BLaER1 (cell line): ENCODE data around the gene PAPSS1.
"Not testable (repeated sequence)": the region's sequence is repeated elsewhere in the genome, so short reads cannot be mapped to it uniquely, and the experiment has no call there.

Source experiments
- H3K27ac ChIP-seq: shearing (Covaris generic); formaldehyde crosslinking; 2 replicates; pipeline ENCODE4 v1.8.1; 2022
- H3K27me3 ChIP-seq: shearing (Covaris generic); formaldehyde crosslinking; 2 replicates; pipeline ENCODE4 v1.8.1; 2022
- H3K36me3 ChIP-seq: shearing (Covaris generic); formaldehyde crosslinking; 2 replicates; pipeline ENCODE4 v1.8.1; 2022
- H3K4me1 ChIP-seq: shearing (Covaris generic); formaldehyde crosslinking; 2 replicates; pipeline ENCODE4 v1.8.1; 2022
- H3K4me2 ChIP-seq: shearing (Covaris generic); formaldehyde crosslinking; 2 replicates; pipeline ENCODE4 v1.8.1; 2022
- H3K4me3 ChIP-seq: shearing (Covaris generic); formaldehyde crosslinking; 2 replicates; pipeline ENCODE4 v1.8.1; 2022
- H3K9ac ChIP-seq: shearing (Covaris generic); formaldehyde crosslinking; 2 replicates; pipeline ENCODE4 v1.8.1; 2022
- H3K9me3 ChIP-seq: shearing (Covaris generic); formaldehyde crosslinking; 2 replicates; pipeline ENCODE4 v1.8.1; 2022
- H4K20me1 ChIP-seq: shearing (Covaris generic); formaldehyde crosslinking; 2 replicates; pipeline ENCODE4 v1.8.1; 2022
- Cebpa-rat ChIP-seq: shearing (Covaris generic); IDR thresholded peaks from 2 replicates; pipeline ENCODE4 v1.8.1; 2022

The PAPSS1 gene

DNA sequence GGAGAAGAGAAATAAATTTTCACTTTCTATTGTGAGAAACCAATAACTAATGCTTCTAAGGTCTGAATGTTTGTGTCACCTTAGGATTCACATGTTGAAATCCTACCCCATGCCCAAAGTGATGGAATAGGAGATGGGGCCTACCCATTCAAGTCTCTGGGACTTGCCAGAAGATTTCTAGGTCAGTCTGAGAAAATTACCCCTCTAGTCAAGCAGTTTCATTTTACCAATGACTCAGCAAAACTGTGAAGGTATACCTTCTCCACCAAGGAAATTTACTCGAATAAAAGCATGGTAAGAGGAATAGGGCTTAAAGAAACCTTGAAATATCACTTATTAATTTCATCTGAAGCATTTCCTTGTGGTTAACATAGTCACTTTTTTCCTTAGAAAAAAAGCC is 23.5 kb upstream of the PAPSS1 start:
- no peak overlapping the region for H3K9ac ChIP-seq
- no peak overlapping the region for H3K27ac ChIP-seq
- peaks cover 3% of the 10 kb centered on the region; the same call in 1 of the 2 replicates for H3K9me3 ChIP-seq
- no peak overlapping the region for H3K4me3 ChIP-seq
- H4K20me1 ChIP-seq = no peaks in the 10 kb centered on the region
- TF ChIP-seq Cebpa-rat = no peak
- H3K4me1 ChIP-seq = no peaks in the 10 kb centered on the region
- H3K4me2 ChIP-seq = no peak overlapping the region
- no peaks in the 10 kb centered on the region for H3K36me3 ChIP-seq
- H3K27me3 ChIP-seq = no peaks in the 10 kb centered on the region

DNA sequence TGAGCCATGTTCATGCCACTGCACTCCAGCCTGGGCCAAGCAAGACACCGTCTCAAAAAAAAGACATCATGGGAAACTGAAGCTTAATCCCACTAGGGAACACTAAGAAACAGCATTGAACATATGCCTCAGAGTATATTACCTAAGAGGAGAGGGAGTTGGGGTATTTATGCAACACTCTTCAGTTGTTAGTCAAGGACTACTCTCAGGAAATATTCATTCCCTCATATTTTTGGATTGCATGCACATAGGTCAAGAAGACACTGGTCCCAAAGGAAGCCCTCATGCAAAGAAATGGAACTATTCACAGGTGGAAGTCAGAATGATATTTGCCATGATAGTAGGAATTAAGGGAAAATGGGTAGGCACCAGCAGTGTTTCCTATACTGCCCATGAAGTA is 22.8 kb upstream of the PAPSS1 start:
- Histone ChIP-seq H3K9ac (no peak overlapping the region), H3K27me3 (no peaks in the 10 kb centered on the region), H3K4me3 (no peak overlapping the region), H4K20me1 (no peaks in the 10 kb centered on the region), H3K4me1 (no peaks in the 10 kb centered on the region), H3K4me2 (no peak overlapping the region), H3K36me3 (no peaks in the 10 kb centered on the region), H3K27ac (no peak overlapping the region), H3K9me3 (peaks cover 3% of the 10 kb centered on the region; the same call in 1 of the 2 replicates)
- TF ChIP-seq Cebpa-rat = no peak

DNA sequence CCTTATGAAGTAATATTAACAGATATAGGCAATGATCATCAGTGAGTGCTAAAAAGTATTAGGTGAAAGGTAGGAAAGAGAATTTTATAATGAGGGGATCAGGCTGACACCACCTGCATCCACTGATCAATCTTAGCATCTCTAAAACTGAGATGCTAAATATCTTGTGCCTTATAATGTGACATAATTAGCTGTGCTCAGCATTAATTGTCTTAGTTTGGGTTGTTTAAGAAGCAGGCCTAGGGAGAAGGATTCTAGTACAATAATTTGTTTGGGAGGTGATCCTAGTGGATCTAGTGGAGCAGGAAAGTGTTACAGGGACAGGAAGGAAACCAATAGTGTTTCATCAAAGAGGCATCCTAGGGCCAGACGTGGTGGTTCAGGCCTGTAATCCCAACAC is 22.2 kb upstream of the PAPSS1 start:
- TF ChIP-seq Cebpa-rat = no peak
- H3K27me3 ChIP-seq = no peaks in the 10 kb centered on the region
- H3K4me1 ChIP-seq = no peaks in the 10 kb centered on the region
- H3K9me3 ChIP-seq = peaks cover 3% of the 10 kb centered on the region; the same call in 1 of the 2 replicates
- no peak overlapping the region for H3K4me3 ChIP-seq
- H3K27ac ChIP-seq = no peak overlapping the region
- no peaks in the 10 kb centered on the region for H3K36me3 ChIP-seq
- H4K20me1 ChIP-seq = no peaks in the 10 kb centered on the region
- H3K4me2 ChIP-seq = no peak overlapping the region
- H3K9ac ChIP-seq = no peak overlapping the region

DNA sequence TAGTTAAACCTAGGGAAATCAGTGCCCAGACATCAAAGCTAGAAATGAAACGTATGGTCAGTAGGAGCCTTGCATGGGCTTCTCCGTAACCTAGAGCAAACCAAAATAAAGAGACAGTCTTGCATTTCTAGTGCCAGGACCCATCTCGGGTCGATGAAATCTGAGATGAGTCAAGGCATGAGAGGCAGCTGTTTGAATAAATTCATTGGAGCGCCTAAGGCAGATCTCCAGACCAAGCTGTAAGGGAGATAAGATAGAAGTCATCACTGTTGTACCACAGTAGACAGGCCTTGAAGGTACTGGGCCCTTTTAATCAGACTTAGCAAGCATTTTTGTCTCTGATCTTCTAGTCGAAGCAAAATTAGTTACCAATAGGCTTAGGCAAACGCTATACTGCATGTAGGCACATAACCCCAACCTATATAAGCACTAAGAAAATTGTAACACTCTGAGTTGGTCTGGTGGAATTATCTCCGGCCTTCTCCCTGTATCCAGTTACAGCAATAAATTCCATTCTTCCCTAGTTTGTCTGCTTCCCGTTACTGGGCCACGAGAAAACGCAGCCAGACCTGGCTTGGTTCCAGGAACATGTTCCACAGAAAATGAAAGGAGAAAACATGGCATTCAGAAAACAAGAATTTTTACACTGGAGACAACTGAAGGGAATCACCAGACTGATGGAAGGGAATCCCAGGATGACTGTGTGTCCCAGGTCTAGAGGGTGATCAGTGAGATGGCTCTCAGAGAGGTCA is 21.1 kb upstream of the PAPSS1 start:
- H3K9me3 ChIP-seq = peaks cover 3% of the 10 kb centered on the region; the same call in 1 of the 2 replicates
- H3K4me1 ChIP-seq = no peaks in the 10 kb centered on the region
- H3K27ac ChIP-seq = no peak overlapping the region
- H3K27me3 ChIP-seq = no peaks in the 10 kb centered on the region
- no peak for TF ChIP-seq Cebpa-rat
- H4K20me1 ChIP-seq = no peaks in the 10 kb centered on the region
- no peak overlapping the region for H3K4me3 ChIP-seq
- H3K36me3 ChIP-seq = no peaks in the 10 kb centered on the region
- H3K4me2 ChIP-seq = no peak overlapping the region
- H3K9ac ChIP-seq = no peak overlapping the region

DNA sequence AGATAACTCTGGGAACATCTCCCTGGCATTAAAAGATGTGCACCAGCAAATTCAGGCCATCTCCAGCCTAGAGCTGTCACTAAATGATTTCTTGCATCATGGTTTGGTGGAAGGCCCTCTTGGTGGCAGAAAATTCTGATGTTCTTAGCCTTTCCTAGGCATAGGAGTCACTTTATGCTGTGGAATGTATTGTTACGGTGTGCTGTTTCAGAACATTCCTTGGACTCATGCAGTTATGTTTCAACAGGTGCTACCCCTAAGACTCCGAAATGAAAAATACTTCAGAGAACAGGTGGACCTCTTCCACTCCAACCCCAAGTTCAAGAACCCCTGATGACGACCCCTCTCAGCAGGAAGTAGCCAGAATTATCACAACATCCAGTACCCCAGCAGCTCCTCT is 20.3 kb upstream of the PAPSS1 start:
- H4K20me1 ChIP-seq = no peaks in the 10 kb centered on the region
- H3K4me1 ChIP-seq = no peaks in the 10 kb centered on the region
- H3K27ac ChIP-seq = no peak overlapping the region
- no peak for TF ChIP-seq Cebpa-rat
- H3K9ac ChIP-seq = no peak overlapping the region
- no peaks in the 10 kb centered on the region for H3K36me3 ChIP-seq
- no peak overlapping the region for H3K4me2 ChIP-seq
- no peaks in the 10 kb centered on the region for H3K27me3 ChIP-seq
- no peak overlapping the region for H3K4me3 ChIP-seq
- peaks cover 3% of the 10 kb centered on the region; the same call in 1 of the 2 replicates for H3K9me3 ChIP-seq

DNA sequence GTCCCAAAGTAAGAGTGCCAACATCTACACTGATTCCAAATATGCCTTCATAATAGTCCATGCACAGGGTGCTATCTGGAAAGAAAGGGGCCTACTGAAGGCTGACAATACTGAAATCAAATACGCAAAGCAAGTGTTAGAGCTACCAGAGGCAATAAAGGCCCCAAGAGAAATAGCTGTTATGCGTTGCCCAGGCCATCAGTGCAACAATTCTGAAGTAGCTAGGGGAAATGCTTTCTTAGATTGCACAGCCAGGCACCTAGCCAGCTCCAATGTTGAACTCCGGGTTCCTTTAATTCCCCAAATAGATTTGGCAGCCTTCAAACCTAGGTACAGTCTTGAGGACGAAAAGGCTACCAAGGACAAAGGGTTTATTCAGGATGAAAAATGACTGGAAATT is 17.4 kb upstream of the PAPSS1 start:
- no peak overlapping the region for H3K27ac ChIP-seq
- no peaks in the 10 kb centered on the region for H3K9me3 ChIP-seq
- no peaks in the 10 kb centered on the region for H4K20me1 ChIP-seq
- H3K36me3 ChIP-seq = no peaks in the 10 kb centered on the region
- H3K4me1 ChIP-seq = no peaks in the 10 kb centered on the region
- H3K4me3 ChIP-seq = no peak overlapping the region
- no peak overlapping the region for H3K4me2 ChIP-seq
- H3K27me3 ChIP-seq = no peaks in the 10 kb centered on the region
- no peak for TF ChIP-seq Cebpa-rat
- no peak overlapping the region for H3K9ac ChIP-seq

DNA sequence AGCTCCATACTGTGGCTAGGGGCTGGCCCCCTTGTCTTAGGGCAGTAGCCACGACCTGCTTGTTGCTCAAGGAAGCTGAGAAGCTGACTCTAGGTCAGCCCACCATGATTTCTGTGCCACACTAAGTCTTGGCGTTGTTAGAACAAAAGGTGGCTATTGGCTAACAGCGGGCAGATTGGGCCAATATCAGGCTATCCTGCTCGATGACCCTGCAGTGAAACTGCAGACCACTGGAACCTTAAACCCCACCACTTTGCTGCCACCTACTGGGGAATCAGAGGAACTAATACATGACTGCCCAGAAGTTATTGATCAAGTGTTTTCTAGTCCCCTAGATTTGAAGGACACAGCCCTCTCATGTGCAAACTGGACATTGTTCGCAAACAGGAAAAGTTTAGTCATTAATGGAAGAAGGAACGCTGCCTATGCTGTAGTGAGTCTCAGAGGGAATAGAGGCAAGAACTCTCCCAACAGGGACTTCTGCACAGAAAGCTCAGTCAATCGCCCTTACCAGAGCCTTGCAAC is 17.0 kb upstream of the PAPSS1 start:
- H3K27me3 ChIP-seq = no peaks in the 10 kb centered on the region
- H3K4me3 ChIP-seq = no peak overlapping the region
- H3K4me1 ChIP-seq = no peaks in the 10 kb centered on the region
- no peak for TF ChIP-seq Cebpa-rat
- H4K20me1 ChIP-seq = no peaks in the 10 kb centered on the region
- no peak overlapping the region for H3K4me2 ChIP-seq
- H3K9ac ChIP-seq = no peak overlapping the region
- H3K36me3 ChIP-seq = no peaks in the 10 kb centered on the region
- no peaks in the 10 kb centered on the region for H3K9me3 ChIP-seq
- no peak overlapping the region for H3K27ac ChIP-seq

DNA sequence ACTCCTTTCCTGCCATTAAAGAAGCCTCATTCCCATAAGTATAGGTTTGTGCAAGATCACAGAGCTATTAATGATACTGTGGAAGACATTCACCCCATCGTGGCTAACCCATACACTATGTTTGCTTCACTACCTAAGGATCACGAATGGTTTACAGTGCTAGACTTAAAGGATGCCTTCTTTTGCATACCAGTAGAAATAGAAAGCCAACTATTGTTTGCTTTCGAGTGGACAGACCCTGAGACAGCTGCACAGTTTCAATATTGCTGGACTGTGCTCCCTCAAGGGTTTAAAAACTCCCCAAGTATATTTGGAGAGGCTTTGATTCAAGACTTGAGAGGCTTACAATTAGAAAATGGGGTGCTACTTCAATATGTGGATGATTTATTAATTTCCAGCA is 16.0 kb upstream of the PAPSS1 start:
- no peak for TF ChIP-seq Cebpa-rat
- Histone ChIP-seq H3K27ac (no peak overlapping the region), H3K4me1 (no peaks in the 10 kb centered on the region), H3K27me3 (no peaks in the 10 kb centered on the region), H3K36me3 (no peaks in the 10 kb centered on the region), H4K20me1 (no peaks in the 10 kb centered on the region), H3K4me3 (no peak overlapping the region), H3K9ac (no peak overlapping the region), H3K9me3 (no peaks in the 10 kb centered on the region), H3K4me2 (no peak overlapping the region)

DNA sequence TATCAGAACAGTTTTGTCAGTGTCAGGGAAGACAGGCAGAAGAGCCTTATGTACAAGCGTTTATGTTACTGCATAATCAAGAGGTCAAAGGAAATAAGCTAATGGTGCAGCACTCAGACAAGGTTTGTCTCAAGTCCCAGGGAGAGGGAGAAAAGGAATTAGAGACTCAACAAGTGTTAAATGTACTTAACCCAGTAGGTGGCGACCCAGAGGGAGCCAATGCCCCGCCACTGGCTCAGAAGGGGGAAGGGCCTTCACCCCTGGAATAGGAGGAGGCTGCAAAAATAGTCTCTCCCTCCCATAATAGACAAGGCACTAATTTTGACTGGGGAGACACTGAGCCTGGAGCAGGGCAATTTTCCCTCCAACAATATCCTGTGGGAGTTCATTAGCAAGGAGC is 14.1 kb upstream of the PAPSS1 start:
- no peak overlapping the region for H3K4me2 ChIP-seq
- no peaks in the 10 kb centered on the region for H4K20me1 ChIP-seq
- no peaks in the 10 kb centered on the region for H3K27me3 ChIP-seq

DNA sequence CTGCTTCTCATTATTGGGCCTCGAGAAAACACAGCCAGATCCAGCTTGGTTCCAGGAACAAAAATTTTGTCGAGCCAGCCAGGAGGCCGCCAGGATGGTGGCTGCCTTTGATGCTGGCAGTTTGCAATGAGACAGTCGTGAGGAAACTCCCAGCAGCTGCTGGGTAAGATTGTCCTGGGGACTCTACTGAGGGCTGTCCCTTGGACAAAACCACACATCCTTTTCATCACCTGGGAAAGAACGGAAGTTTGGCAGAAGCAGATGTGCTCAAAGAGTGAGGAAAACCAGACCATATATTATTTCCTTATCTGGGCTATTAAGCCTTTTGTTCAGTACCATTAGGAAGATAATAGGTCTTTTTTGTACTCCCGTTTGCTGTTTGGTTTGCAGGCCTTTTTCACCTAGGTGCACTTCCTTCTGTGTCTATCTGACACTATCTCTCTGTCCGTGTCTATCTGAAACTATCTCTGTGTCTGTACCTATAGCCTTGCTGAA is 13.4 kb upstream of the PAPSS1 start:
- H3K27me3 ChIP-seq = no peaks in the 10 kb centered on the region
- H3K4me1 ChIP-seq = no peaks in the 10 kb centered on the region
- H3K4me3 ChIP-seq = no peak overlapping the region
- no peak overlapping the region; the same call in 1 of the 2 replicates for H3K4me2 ChIP-seq
- no peaks in the 10 kb centered on the region for H3K36me3 ChIP-seq
- no peaks in the 10 kb centered on the region for H3K9me3 ChIP-seq
- H3K27ac ChIP-seq = no peak overlapping the region
- no peak overlapping the region for H3K9ac ChIP-seq
- TF ChIP-seq Cebpa-rat = no peak
- no peaks in the 10 kb centered on the region for H4K20me1 ChIP-seq

More for the DNA sequence above, 14.1 kb upstream of the PAPSS1 start:
- no peaks in the 10 kb centered on the region for H3K36me3 ChIP-seq
- TF ChIP-seq Cebpa-rat = no peak
- no peak overlapping the region for H3K27ac ChIP-seq
- no peak overlapping the region for H3K4me3 ChIP-seq
- H3K4me1 ChIP-seq = no peaks in the 10 kb centered on the region
- H3K9ac ChIP-seq = no peak overlapping the region
- H3K9me3 ChIP-seq = no peaks in the 10 kb centered on the region

DNA sequence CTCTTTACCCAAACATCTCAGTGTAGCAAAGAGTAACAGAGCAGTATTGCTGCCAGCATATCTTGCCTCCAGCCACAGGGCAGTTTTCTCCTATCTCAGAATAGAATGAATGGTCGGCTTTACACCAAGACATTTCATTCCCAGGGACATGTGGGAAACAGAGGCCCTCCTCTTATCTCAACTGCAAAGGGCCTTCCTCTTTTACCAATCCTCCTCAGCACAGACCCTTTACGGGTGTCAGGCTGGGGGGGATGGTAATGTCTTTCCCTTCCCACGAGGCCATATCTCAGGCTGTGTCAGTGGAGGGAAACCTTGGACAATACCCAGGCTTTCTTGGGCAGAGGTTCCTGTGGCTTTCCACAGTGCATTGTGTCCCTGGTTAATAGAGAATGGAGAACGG is 9.0 kb upstream of the PAPSS1 start:
- H3K4me2 ChIP-seq, H3K4me3 ChIP-seq, H3K36me3 ChIP-seq, H3K4me1 ChIP-seq, H3K9me3 ChIP-seq, H4K20me1 ChIP-seq, H3K9ac ChIP-seq, H3K27me3 ChIP-seq, H3K27ac ChIP-seq: not testable (repeated sequence)

DNA sequence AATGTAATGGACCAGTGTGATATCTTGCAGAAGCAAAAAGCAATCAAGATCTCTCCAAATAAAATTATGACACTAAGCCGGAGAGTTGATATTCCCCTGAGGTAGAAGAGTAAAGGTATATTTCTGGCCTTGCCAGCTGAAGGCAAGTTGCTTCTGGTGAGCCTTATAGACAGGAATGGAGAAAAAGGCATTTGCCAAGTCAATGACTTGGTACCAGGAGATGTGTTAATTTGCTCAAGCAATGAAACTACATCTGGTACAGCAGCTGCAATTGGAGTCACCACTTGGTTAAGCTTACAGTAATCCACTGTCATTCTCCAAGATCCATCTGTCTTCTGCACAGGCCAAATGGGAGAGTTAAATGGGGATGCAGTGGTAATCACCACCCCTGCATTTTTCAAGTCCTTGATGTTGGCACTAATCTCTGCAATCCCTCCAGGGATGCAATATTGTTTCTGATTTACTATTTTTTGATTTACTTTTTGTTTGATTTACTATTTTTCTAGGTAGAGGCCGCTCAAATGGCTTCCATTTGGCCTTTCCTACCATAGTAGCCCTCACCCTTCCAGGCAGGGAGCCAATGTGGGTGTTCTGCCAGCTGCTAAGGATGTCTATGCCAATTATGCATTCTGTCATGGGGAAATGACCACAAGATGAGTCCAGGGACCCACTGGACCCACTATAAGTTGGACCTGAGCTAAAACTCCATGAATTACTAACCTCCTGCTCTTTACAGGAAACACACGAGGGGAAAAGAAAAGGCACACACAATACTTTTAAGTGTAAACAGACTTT is 6.3 kb upstream of the PAPSS1 start:
- H3K4me3 ChIP-seq, H3K27me3 ChIP-seq, H3K27ac ChIP-seq, H3K4me2 ChIP-seq, H3K36me3 ChIP-seq, H3K9me3 ChIP-seq, H3K4me1 ChIP-seq, H3K9ac ChIP-seq, H4K20me1 ChIP-seq: not testable (repeated sequence)
